Midbrain (tissue), 1 donor: ENCODE measurements around the gene KBTBD8.
A peak's percentile ranks its signal among the peaks of the same experiment; 100 is the strongest.

ENCODE experiments used
- DNase-seq: peaks from one replicate; lab custom pipeline; 2025; lab: John Stamatoyannopoulos, UW

The KBTBD8 gene

DNA sequence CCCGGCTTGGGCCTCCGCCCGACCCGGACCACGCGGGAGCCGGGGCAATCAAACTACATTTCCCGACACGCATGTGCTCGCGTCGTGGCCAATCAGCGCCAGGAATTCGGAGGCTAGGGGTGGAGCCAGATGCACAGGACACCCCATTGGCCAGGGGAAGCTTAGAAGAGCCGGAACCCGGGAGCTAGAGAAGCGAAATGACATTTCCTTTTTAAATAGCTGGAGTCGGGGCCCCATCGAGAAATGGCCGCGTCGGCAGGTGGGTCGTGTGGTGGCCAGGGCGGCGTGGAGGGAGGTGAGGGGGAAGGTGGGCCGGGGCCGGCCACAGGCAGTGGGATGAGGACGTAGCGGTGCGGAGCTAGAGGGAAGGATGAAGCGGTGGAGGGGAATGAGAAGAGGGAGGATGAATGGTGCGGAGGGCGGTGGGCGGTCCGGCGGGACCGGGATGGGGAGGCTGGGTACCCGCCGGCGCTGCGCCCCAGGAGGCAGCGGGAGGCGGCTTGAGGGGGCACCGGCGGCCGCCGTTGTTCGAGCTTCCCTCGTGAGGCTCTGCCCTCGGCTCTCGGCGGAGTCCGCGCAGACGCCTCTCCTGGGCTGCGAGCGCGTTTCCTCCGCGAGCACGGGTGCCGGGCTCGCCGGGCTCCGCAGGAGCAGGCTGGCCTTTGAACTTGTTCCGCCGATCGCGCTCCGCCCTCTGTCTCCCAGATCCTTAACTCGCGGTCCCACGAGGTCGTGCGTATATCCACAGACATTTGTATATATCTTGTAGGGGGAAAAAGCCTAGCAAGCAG is at the start of gene KBTBD8:
TSS of gene KBTBD8 (plus strand) at position 195 of the 791 bp plus-strand sequence. CDS start at position 244, 49 bp downstream.
- peak; percentile 100 for DNase-seq

DNA sequence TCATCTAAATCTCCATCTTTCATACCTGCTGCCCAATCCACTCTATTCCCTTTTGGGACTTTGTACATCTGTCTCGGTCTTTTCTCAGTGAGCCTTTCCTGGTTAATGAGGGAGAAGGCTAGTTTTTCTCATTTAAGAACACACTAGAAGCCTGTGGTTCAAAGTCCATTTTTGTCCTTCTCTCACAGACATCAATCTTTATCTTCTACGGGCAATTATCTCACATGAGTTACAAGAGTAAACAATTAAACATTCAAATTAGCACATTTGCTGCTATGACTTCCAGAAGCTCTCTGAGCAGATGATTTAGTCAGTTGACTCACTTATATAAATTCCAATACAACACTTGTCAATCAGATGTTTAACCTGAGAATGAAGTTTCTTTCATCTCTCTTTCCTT is 49.3 kb upstream of the KBTBD8 start:
- no peak for DNase-seq

DNA sequence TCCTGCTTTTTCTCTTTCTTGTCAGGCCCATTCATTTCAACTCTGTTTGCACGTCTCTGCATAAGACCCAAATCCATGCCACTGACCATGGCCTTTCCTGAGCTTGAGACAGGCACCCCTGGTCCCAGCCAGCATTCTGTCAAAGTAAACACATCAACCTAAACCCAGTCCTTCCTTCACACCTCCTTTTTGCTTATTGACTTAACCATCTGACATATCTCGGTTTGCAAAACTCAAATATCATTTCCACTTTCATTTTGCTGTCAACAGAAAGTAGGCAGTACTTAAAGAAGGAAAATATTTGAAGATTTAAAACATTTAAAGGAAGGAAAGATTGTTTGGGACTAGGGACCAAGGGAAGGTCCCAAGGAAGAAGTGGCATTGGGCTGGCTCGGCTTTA is 48.2 kb upstream of the KBTBD8 start:
- no peak for DNase-seq

GRCh38 chr3:66952357-66952756 is 45.8 kb upstream of the KBTBD8 start:
- no peak for DNase-seq

DNA sequence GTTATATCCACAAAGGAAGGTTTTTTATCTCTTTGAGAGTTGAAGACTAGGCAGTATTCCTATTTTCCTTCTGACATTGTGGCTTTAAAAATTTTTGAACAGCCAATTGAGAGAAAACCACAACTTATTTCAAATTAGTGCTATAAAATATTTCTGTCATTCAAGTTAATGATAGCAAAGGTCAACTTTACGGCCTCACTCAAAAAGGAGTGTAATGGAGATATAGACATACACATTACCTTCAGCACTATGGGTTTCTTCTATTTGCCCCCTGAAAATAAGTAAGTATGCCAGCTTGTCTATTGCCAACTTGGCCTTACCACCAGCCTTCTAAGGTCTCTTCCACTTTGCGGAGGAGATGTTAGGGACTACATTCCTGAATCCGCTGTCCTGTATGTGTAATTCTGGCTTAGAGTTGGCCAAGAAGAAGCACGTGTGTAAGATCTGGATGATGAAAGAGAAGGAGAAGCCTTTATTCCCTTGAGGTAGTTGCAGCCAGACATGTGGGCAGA is 44.1 kb upstream of the KBTBD8 start:
- DNase-seq: no peak

DNA sequence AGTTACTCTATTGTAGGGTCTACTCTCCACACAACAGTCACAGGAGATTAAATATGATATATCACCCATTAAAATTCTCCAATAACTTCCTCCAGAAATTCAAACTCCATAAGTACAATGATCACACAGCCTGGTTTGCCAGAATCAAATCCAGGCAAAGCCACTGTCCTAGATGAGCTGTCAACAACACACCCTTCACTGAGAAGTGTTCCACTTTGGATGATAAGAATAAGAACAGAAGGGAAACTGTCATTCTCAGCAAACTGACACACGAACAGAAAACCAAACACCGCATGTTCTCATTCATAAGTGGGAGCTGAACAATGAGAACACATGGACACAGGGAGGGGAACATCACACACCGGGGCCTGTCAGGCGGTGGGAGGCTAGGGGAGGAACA is 41.4 kb upstream of the KBTBD8 start:
- no peak for DNase-seq

DNA sequence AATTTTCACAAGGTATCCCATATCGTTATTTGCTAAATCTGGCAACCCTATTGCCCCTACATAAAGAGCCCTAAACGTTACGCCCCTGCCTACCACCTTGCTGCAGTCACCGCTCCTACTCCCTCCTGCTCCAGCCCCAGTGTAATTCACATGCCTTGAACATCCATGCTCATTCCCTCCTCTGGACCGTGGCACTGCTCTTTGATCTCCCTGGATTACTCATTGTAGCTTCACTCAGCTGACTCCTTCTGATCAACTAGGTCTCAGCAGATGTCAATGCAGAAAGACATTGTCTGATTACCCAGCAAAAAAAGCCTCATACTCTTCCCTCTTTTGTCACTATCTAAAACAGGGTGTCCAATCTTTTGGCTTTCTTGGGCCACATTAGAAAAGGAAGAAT is 40.7 kb upstream of the KBTBD8 start:
- DNase-seq: no peak

GRCh38 chr3:66958067-66958466 is 40.0 kb upstream of the KBTBD8 start:
- DNase-seq: no peak

GRCh38 chr3:66962664-66963063 is 35.4 kb upstream of the KBTBD8 start:
- no peak for DNase-seq

DNA sequence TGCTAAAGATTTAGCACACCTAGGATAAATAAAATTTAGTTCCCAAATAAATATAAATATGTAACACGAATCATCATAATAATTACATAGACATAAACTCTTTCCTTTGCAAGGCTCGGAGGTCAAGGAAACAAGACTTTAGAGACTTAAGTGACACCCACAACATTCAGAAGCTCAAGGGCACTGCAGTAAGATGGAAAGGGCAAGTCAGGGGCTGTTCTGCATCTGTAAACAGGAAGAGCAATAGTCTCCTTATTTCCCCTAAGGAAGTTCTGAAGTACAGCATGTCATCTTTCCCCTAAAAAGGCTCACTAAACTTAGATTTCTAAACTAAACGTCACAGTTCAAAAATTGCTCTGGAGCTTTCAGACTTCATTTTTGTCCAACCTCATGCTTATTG is 26.9 kb upstream of the KBTBD8 start:
- no peak for DNase-seq

DNA sequence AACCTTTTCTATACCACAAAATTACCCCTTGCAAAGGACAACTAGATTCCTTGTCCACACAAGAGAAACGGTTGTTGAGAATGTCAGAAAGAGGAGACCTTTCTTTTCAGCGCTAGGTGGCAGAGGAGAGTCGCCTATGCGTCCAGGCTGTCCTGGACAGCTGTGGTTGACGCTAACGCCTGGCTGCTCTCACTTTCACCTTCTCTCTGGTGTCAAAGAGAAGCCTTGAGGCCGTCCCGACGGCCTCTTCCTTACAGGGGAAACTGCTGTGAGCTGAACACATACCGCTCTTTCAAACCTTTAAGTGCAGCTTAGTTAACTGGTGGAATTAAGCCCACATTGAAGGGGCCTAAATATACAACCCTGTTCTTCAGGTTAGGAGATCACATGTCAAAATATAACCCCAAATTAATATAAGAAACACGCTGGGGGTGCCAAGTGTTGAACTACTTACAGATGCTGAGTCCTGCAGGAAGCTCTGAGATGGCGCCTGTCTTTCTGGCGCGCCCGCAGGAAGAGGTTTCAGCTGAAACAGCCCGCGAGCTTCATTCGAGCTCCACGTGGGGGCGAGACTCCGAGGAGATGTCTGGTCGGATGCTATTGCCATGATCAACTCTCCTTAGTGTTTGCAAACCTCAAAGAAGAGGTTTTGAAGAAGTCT is 26.1 kb upstream of the KBTBD8 start:
- DNase-seq: peak; percentile 78

DNA sequence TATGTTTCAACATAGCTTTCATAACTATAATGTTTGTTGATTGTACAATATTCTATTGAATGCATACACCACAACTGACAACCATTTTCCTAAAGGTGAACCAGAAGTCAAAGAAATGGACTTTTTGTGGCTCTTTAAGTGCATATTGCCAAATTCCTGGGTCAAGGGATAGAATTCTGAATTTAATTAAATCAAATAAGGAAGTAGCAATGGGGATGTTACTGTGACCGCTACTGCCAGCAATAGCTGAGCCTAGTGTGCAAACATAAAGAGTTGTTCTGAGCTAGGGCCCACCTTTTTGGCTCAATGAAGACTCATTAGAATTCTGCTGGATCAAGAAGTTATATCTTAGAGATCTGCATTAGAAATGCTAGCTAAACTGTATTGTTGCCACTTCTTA is 17.3 kb upstream of the KBTBD8 start:
- DNase-seq: no peak

DNA sequence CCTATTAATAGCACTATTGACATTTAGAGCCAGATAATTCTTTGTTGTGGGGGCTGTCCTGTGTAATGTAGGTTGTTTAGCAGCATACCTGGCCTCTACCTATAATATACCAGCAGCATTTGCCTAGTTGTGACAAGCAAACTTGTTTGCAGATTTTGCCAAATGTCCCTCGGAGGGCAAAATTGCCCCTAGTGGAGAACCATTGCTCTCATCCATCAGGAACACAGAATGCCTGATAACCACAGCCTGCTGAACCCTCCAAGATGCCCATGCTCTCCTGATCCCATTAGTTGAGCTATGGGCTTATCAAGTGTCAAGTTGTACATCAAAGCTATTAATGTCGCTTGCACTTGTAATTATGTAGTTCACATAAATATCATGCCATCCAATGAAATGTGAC is 15.0 kb upstream of the KBTBD8 start:
- DNase-seq: no peak

- no peak for DNase-seq
These were observed 12.7 kb upstream of the KBTBD8 start for GRCh38 chr3:66985336-66985920.

- DNase-seq: no peak
These were observed 11.7 kb upstream of the KBTBD8 start for GRCh38 chr3:66986406-66986805.

DNA sequence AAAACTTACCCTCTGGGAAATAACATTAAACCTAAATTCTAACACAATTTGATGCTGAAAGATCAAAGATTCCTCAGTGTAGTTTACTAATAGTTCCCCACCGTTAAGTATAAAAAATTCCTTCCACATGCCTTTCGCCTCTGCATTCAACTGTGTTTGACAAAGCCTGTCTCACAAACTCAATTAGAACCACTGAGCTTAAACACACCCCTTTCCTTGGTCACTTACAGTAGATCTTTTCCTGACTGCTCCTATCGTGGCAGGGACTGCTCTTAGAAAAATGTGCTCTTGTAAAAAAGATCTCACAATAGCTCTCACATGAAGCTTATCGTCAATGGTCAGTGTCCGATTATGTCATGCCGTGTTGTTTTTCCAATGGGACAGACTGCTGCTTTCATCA is 8.9 kb upstream of the KBTBD8 start:
- DNase-seq: no peak

- no peak for DNase-seq
These were observed 8.0 kb upstream of the KBTBD8 start for GRCh38 chr3:66989860-66990696.

DNA sequence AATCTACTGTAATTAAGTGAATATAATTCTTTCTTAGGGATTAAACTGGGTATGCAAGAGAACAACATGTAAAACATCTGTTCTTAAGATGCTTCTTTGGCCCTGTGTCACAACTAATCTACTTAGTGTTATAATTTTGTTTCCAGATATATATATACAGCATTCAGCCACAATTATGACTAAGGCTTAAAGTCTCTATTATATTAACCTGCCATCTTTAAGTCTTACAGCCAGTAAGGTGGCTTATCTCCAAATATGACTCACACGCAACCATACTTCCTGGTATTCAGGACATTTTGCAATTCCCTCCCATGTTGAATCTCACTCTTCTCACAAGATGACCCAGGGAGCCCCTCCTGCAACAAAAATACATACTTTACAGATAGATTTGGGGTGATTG is 6.6 kb upstream of the KBTBD8 start:
- no peak for DNase-seq

- no peak for DNase-seq
These were observed 5.0 kb upstream of the KBTBD8 start for GRCh38 chr3:66993082-66993481.

DNA sequence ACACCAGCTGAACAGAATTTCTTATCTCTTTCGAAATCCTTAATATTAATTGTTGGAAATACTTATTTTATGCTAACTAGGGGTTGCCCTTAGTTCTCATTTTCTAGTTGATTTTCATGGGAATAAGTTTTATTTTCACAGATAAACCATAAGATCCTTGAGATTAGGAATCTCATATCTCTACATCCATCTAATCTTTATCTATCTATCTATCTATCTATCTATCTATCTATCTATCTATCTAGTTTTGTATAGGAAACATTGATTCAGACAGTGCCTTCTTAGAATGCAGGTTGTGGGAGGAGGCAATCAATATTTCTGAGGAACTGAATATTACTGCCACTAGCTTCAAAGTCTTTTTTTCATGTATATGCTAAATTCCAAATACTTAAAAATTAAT is 3.5 kb upstream of the KBTBD8 start:
- DNase-seq: no peak

GRCh38 chr3:66996696-66997095 is 1.4 kb upstream of the KBTBD8 start:
- no peak for DNase-seq

DNA sequence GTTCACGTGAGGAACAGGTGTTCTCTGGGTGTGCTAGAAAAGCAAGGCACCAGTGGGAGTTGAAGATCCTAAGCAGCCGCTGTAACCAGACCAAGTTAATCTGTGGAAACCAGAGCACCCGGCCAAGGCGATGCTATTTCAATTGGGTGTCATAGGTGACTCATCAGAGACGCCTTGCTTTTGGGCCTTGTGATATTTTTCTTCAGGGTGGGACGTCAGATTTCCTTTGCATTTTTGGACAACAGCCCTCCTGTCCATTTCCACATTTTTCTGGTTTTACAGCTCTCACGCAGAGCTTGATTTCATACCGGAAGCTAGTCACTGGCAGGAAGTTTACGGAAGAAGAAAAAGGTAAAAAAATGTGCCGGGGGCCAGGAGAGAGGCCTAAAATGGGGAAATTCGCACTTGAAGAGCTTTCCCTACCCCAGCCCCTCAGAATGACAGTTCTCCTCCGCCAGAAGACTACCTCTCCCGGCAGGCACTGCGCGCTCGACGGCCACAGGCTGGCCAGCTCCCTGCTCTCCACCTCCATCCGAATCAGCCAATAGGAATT is 471 bp upstream of the KBTBD8 start:
- no peak for DNase-seq
